HepG2 (cell line): ENCODE results near the gene RNF126. TPM values are rescaled to one million over a fixed set of nuclear protein-coding genes. Genes with fewer than 3 reads are reported as not detected.

Source experiments
- ATAC-seq: fragments of 200-7000 bp; cut with Tn5 transposase; 3 replicates; pipeline ENCODE4 v1.9.1; 2020; ENCODE audit warnings: mild to moderate bottlenecking, moderate library complexity
- BruUV-seq: library from RNA; stranded (reverse); fragments of 400-500 nt; replicated peaks from 2 replicates; lab custom pipeline; 2021; lab: Mats Ljungman, UMichigan
- CTCF ChIA-PET: fragments of 300-600 bp; formaldehyde crosslinking; extraction: SDS; loops from one replicate; lab custom pipeline; 2021; ENCODE audit warnings: low total read pairs, inconsistent platforms, low intra/inter-chr PET ratio; lab: Yijun Ruan, JAX
- POLR2A ChIA-PET: fragments of 350-600 bp; sonication (Branson Sonifier 250); formaldehyde crosslinking; loops from one replicate; lab custom pipeline; 2020; ENCODE audit warnings: antibody characterized with exemption, inconsistent platforms; lab: Yijun Ruan, JAX
- DNase-seq: peaks from one replicate; pipeline ENCODE4 v3.0.0-alpha.2; 2015; ENCODE audit warnings: low spot score
- FAIRE-seq: peaks from 3 replicates; lab custom pipeline; 2011; peaks lifted over from hg19 to GRCh38; lab: Jason Lieb, UNC
- H2AFZ ChIP-seq: one replicate; pipeline ENCODE4 v1.6.1; 2011; ENCODE audit warnings: low read length, inconsistent platforms
- H3K27ac ChIP-seq: fragments of 300-600 bp; 3 replicates; pipeline ENCODE4 v1.8.0; 2011; ENCODE audit warnings: mixed run types, mild to moderate bottlenecking, mixed read lengths, low read length, inconsistent platforms; ENCODE audit not compliant: insufficient read depth; ENCODE audit errors: extremely low read length
- H3K27me3 ChIP-seq, 2 experiments: fragments of 200-600 bp in 1 of 2; 2 replicates in 1 of 2; 3 replicates in 1 of 2; pipeline versions ENCODE4 v1.6.0 to v1.8.0; 2011; ENCODE audit warnings: low read length in 2 of 2, mild to moderate bottlenecking in 2 of 2, moderate library complexity in 2 of 2, inconsistent platforms in 1 of 2; ENCODE audit not compliant: insufficient read depth in 2 of 2, control insufficient read depth in 1 of 2
- H3K36me3 ChIP-seq, 2 experiments: fragments of 200-600 bp in 1 of 2; replicated peaks in 1 of 2; 2 replicates in 1 of 2; 3 replicates in 1 of 2; pipeline versions ENCODE4 v1.5.1 to v1.8.0; 2011; ENCODE audit warnings: low read length in 2 of 2, inconsistent platforms in 1 of 2; ENCODE audit not compliant: insufficient read depth in 2 of 2, control insufficient read depth in 1 of 2
- H3K4me1 ChIP-seq: 2 replicates; pipeline ENCODE4 v1.5.1; 2012; ENCODE audit warnings: low read length, inconsistent platforms; ENCODE audit not compliant: insufficient read depth
- H3K4me2 ChIP-seq: 2 replicates; pipeline ENCODE4 v1.6.0; 2011; ENCODE audit warnings: low read depth, low read length, inconsistent platforms
- H3K4me3 ChIP-seq, 3 experiments: fragments of 200-600 bp in 1 of 3; sonication (generic), shearing (Covaris generic) in 1 of 3; replicated peaks in 1 of 3; 2 replicates each; pipeline ENCODE4 v1.5.1; 2011 to 2016; ENCODE audit warnings: low read length in 3 of 3, inconsistent platforms in 2 of 3, low read depth in 2 of 3, mild to moderate bottlenecking in 2 of 3, control low read depth in 1 of 3, mixed read lengths in 1 of 3; ENCODE audit not compliant: insufficient read depth in 1 of 3
- H3K79me2 ChIP-seq: one replicate; pipeline ENCODE4 v1.6.1; 2011; ENCODE audit warnings: low read length, inconsistent platforms; ENCODE audit not compliant: insufficient read depth
- H3K9ac ChIP-seq: 2 replicates; pipeline ENCODE4 v1.6.0; 2011; ENCODE audit warnings: mild to moderate bottlenecking, low read depth, low read length, inconsistent platforms; ENCODE audit not compliant: insufficient read depth
- H3K9me3 ChIP-seq: 2 replicates; pipeline ENCODE4 v1.5.1; 2012; ENCODE audit warnings: mild to moderate bottlenecking, low read length
- H4K20me1 ChIP-seq: 2 replicates; pipeline ENCODE4 v1.6.0; 2011; ENCODE audit warnings: inconsistent platforms, mild to moderate bottlenecking, low read length, moderate library complexity; ENCODE audit not compliant: insufficient read depth
- ARNTL ChIP-seq: sonication (generic); formaldehyde crosslinking; IDR thresholded peaks from 2 replicates; pipeline ENCODE4 v1.4.0; 2020; ENCODE audit warnings: mild to moderate bottlenecking, missing genetic modification reagents
- CCAR2 ChIP-seq: fragments of 200-400 bp; formaldehyde crosslinking; optimal IDR thresholded peaks from 2 replicates; pipeline ENCODE3; 2018; ENCODE audit warnings: low read depth, mild to moderate bottlenecking, low read length, moderate library complexity
- LBX2 ChIP-seq: sonication (generic); formaldehyde crosslinking; IDR thresholded peaks from 2 replicates; pipeline ENCODE4 v1.5.0; 2020; ENCODE audit warnings: missing genetic modification reagents, mild to moderate bottlenecking, borderline replicate concordance
- NFRKB ChIP-seq: fragments of 450-650 bp; IDR thresholded peaks from 2 replicates; pipeline ENCODE4 v1.6.1; 2017
- PCBP1 ChIP-seq: fragments of 200-400 bp; formaldehyde crosslinking; IDR thresholded peaks from 2 replicates; pipeline ENCODE4 v1.6.1; 2017; ENCODE audit warnings: mild to moderate bottlenecking, low read depth, low read length, borderline replicate concordance
- RBM39 ChIP-seq: fragments of 200-400 bp; formaldehyde crosslinking; IDR thresholded peaks from one replicate; pipeline ENCODE4 v1.6.1; 2018; ENCODE audit warnings: antibody characterized with exemption, mild to moderate bottlenecking, low read depth, low read length; ENCODE audit not compliant: poor library complexity, severe bottlenecking
- SALL1 ChIP-seq: sonication (generic); formaldehyde crosslinking; IDR thresholded peaks from 2 replicates; pipeline ENCODE4 v1.8.0; 2022; ENCODE audit warnings: mild to moderate bottlenecking, missing genetic modification reagents
- ZBTB7A ChIP-seq: sonication (generic); formaldehyde crosslinking; IDR thresholded peaks from 2 replicates; pipeline ENCODE4 v1.8.0; 2022; ENCODE audit warnings: mild to moderate bottlenecking, missing genetic modification reagents
- ZFP91 ChIP-seq: sonication (generic); formaldehyde crosslinking; IDR thresholded peaks from 2 replicates; pipeline ENCODE4 v1.9.0; 2022; ENCODE audit warnings: missing genetic modification reagents, mild to moderate bottlenecking, borderline replicate concordance
- ZNF282 ChIP-seq: fragments of 450-650 bp; IDR thresholded peaks from 2 replicates; pipeline ENCODE4 v1.6.1; 2018; ENCODE audit not compliant: partially characterized antibody
- WGBS: methylation state at CpG from one replicate; pipeline ENCODE4 v1.1.6; 2017; ENCODE audit warnings: low lambda C conversion rate; 5-methylcytosine and 5-hydroxymethylcytosine counted together
- in situ Hi-C: cut with HindIII; loops from 2 replicates; pipeline ENCODE4 v1.10.0; 2017; ENCODE audit warnings: low pct_unique_long_range_greater_than_20kb; ENCODE audit not compliant: extremely low pct_ligation_motif_present
- intact Hi-C: fragments of 100-400 bp; cut with micrococcal nuclease; formaldehyde crosslinking; loops from one replicate; pipeline ENCODE4 v1.10.0; 2022; ENCODE audit not compliant: unreplicated experiment
- polyA plus RNA-seq, 8 experiments: library from polyadenylated mRNA; depleted of rRNA in 3 of 8; stranded (reverse) in 7 of 8; unstranded in 1 of 8; fragments of >200 nt; fragmentation: Illumina TruSeq in 4 of 8; extraction: Trizol in 4 of 8; gene quantifications; 2 replicates each; pipeline versions ENCODE4 v1.2.1 to v1.2.3, GENCODE V29; 2011 to 2016; ENCODE audit warnings: low read depth in 4 of 8, missing spikeins in 1 of 8, mixed read lengths in 1 of 8; ENCODE audit not compliant: insufficient read depth in 1 of 8
- total RNA-seq, 5 experiments: library from RNA; depleted of rRNA; stranded (reverse); fragments of >200 nt; fragmentation: Illumina TruSeq; extraction: Trizol; gene quantifications; 2 replicates each; pipeline ENCODE4 v1.2.3, GENCODE V29; 2016; ENCODE audit warnings: low read depth in 1 of 5

The RNF126 gene
- total and polyA plus RNA-seq, 2 of the 13 experiments (the other 11 are each of a cell fraction or from before 2014, with no cell fraction given) = 23.2 to 34.0 TPM

GRCh38 chr19:709196-709964 is 46.4 kb upstream of the RNF126 start:
- no peaks in the 10 kb centered on the region for H4K20me1 ChIP-seq
- CTCF ChIA-PET = interaction anchor here (1.1 kb wide), 1 partner anchor 45 kb away, joined by 3 read pairs; no protein-coding TSS in a partner anchor
- no peaks in the 10 kb centered on the region for H3K9me3 ChIP-seq
- H3K27me3 ChIP-seq = no peaks in the 10 kb centered on the region
- DNase-seq (no peak), ATAC-seq (no peak), FAIRE-seq (no peak)
- no peak overlapping the region for H3K27ac ChIP-seq
- peak overlapping the region; percentile 53 for H3K4me2 ChIP-seq
- H3K36me3 ChIP-seq = no peaks in the 10 kb centered on the region
- no TSS peak for BruUV-seq
- H3K79me2 ChIP-seq = no peaks in the 10 kb centered on the region
- in situ Hi-C loops = no loop called here
- TF ChIP-seq SALL1 (no peak), ZFP91 (CRISPR knock-in tag) (0 out of 2 replicates have a peak, but pooled peaks have one; percentile 12), RBM39 (no peak), NFRKB (no peak), LBX2 (CRISPR knock-in tag) (no peak), ZBTB7A (CRISPR knock-in tag) (0 out of 2 replicates have a peak, but pooled peaks have one; percentile 19), CCAR2 (no peak), ZNF282 (no peak), ARNTL (CRISPR knock-in tag) (no peak), PCBP1 (no peak)
- WGBS = 15% methylated on average over 7 of the region's 78 CpGs
- H3K4me1 ChIP-seq = peaks cover 52% of the 10 kb centered on the region
- intact Hi-C loops = no loop called here
- POLR2A ChIA-PET = interaction anchor here (1.2 to 2.5 kb wide), 6 partner anchors 9 to 43 kb away, joined by 3 to 27 read pairs (median 9); partner anchors contain the start of gene FSTL3
- H3K9ac ChIP-seq = 0 out of 2 replicates have a peak overlapping the region, but pooled peaks have one; percentile 22
- H2AFZ ChIP-seq = no peak overlapping the region
- peak overlapping the region; percentile 55 to 72 (median 62); a peak in 4 of 6 replicates for H3K4me3 ChIP-seq
